CD4-positive, alpha-beta T cell treated with Interleukin-17A for 4 hours (primary cell): ENCODE results near the gene UVRAG.
"Not testable (repeated sequence)": the region's sequence is repeated elsewhere in the genome, so short reads cannot be mapped to it uniquely, and the experiment has no call there.

Experiments
- DNase-seq: peaks from one replicate; pipeline ENCODE4 v3.0.0-alpha.2; 2020; ENCODE audit warnings: mixed read lengths

UVRAG gene

GRCh38 chr11:75979075-75979474 is 164.1 kb downstream of the UVRAG start:
- not testable (repeated sequence) for DNase-seq

- not testable (repeated sequence) for DNase-seq
Observed at GRCh38 chr11:75979479-75980027, 164.5 kb downstream of the UVRAG start.

- DNase-seq = no peak
Observed at GRCh38 chr11:75980031-75980430, 165.0 kb downstream of the UVRAG start.

GRCh38 chr11:75981546-75981945 is 166.5 kb downstream of the UVRAG start:
- DNase-seq = no peak

GRCh38 chr11:75982309-75982708 is 167.3 kb downstream of the UVRAG start:
- DNase-seq = no peak

- DNase-seq = no peak
Observed at GRCh38 chr11:75986966-75987365, 172.0 kb downstream of the UVRAG start.

- DNase-seq = no peak
Observed at GRCh38 chr11:75993126-75993525, 178.1 kb downstream of the UVRAG start.

GRCh38 chr11:75994616-75995015 is 179.6 kb downstream of the UVRAG start:
- no peak for DNase-seq

- no peak for DNase-seq
Observed at GRCh38 chr11:75996523-75997442, 181.8 kb downstream of the UVRAG start.

GRCh38 chr11:76004400-76004799 is 189.4 kb downstream of the UVRAG start:
- DNase-seq = no peak

- DNase-seq = no peak
Observed at GRCh38 chr11:76005756-76006155, 190.7 kb downstream of the UVRAG start.

- DNase-seq = no peak
Observed at GRCh38 chr11:76007166-76007565, 192.2 kb downstream of the UVRAG start.

GRCh38 chr11:76008474-76008873 is 193.5 kb downstream of the UVRAG start:
- no peak for DNase-seq

GRCh38 chr11:76010051-76010450 is 195.0 kb downstream of the UVRAG start:
- DNase-seq = no peak

GRCh38 chr11:76013526-76013925 is 198.5 kb downstream of the UVRAG start:
- no peak for DNase-seq

GRCh38 chr11:76023236-76024068 is 208.4 kb downstream of the UVRAG start:
- DNase-seq = no peak

- DNase-seq = no peak
Observed at GRCh38 chr11:76025068-76025467, 210.1 kb downstream of the UVRAG start.

- no peak for DNase-seq
Observed at GRCh38 chr11:76025817-76026216, 210.8 kb downstream of the UVRAG start.

- no peak for DNase-seq
Observed at GRCh38 chr11:76026281-76026680, 211.3 kb downstream of the UVRAG start.

GRCh38 chr11:76026862-76027261 is 211.9 kb downstream of the UVRAG start:
- DNase-seq = no peak

- no peak for DNase-seq
Observed at GRCh38 chr11:76030286-76030685, 215.3 kb downstream of the UVRAG start.

GRCh38 chr11:76030968-76031590 is 216.1 kb downstream of the UVRAG start:
- no peak for DNase-seq

- no peak for DNase-seq
Observed at GRCh38 chr11:76033699-76034098, 218.7 kb downstream of the UVRAG start.
